CD4-positive, alpha-beta T cell treated with Interleukin-2 at 100 ng/mL for 4 hours (primary cell): ENCODE results near the gene GMPR2.

ENCODE experiments used
- DNase-seq: peaks from one replicate; pipeline ENCODE4 v3.0.0-alpha.2; 2020; ENCODE audit warnings: low spot score

Gene GMPR2

DNA sequence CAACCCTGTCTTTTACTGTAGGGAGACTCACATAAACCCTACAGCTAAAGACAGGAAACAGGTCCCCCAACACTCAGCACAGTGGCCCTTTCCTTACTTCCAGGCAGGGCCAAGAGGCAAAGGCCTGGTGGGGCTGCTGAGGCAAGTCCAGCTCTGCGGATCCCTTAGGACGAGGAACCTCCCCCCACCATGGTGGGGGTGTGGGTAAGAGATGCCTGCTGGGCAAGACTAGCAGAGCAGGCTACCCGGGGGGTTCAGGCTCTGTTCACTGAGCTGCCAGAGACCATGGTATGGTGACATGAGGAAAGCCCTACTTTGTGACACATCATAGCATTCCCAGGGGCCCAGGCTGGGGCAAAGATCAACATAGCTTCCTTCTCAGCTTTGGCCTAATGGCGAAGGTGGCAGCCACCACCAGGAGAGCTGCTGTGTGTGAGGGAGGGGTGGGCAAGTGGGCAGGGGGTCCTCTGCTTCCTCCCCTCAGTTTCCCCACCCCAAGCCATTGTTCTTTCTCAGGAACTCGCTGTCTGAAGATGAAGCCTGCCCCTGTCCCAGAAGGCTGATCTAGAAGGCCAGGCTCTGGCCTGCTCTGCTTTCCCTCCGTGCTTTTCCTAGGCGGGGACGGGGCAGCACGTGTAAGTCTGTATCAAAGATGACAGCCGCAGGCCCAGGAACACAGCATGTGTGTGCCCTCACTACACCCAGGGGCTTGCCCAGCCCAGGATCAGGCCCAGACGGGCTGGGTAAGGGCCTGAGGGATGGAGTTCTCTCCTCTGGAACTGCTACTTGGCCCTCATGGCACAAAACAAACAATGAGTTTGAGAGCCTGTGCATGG lies 19.8 kb downstream of the GMPR2 start:
- no peak for DNase-seq

DNA sequence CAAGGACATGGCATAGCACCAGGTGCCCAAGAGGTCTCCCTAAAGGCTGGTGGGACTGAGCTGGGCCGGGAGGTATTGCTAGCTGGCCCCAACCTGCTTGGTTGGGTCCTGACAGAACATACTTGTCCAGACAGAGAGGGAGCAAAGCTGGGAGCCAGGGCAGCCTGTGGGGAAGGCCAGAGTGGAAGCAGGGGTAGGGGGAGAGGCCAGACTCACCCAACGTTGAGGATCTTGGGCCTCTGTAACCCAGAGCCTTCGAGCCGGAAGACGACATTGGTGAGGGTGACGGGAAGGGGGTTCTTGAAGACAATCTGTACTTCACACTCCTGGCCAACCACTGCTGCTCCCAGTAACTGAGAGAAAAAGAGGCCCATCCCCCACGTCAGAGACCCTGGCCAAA lies 21.2 kb downstream of the GMPR2 start:
- no peak for DNase-seq

DNA sequence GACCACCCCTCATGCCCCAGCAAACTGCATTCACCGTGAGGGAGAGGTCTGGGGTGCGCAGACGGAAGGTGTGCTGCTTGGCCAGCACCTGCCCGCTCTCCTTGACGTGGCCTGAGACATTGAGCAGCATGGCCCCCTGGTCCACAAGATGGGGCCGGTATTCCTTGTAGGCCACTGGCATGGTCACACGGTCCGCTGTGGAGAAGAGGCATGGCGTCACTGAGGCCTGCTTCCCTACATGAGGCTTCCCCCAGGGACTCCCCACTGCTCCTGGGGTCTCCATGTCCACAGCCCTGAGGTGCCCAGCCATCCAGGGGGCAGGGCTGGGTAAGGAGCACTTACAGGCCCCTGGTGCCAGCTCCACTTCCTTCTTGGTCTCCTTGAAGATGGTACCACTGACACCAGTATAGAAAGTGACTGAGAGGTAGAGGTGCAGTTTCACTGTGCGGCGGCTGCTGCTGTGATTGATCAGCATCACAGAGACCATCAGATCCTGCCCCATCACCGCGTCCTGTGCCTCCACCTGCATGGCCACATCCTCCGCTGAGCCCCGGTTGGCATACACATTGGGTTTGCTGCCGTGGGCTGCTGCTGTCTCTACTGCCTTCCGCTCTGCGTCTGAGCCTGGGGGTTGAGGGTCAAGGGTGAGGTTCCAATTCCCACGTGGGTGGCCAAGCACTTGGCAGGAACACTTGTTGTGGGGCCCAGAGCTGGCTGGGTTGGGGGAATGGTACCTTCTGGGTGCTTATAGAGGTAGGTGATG lies 22.1 kb downstream of the GMPR2 start:
- no peak for DNase-seq

DNA sequence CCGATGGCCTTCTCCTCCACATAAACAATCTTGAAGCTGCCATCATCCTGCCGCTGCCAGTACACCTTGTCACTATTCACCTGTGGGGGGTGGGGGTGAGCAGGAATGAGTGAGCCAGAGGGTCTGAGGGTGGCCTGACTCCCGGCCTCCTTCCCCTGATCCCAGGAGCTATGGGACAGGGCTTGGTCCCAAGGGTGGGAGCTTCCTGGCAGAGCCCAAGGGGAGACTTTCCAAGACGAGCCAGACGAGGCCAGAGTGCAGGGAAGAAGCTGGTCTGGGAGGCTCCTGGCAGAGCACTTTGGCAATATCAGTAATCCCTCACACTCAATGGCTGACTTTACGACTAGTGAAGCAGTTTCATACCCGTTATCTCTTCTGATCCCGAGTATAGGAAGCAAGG lies 22.7 kb downstream of the GMPR2 start:
- DNase-seq, result no peak

DNA sequence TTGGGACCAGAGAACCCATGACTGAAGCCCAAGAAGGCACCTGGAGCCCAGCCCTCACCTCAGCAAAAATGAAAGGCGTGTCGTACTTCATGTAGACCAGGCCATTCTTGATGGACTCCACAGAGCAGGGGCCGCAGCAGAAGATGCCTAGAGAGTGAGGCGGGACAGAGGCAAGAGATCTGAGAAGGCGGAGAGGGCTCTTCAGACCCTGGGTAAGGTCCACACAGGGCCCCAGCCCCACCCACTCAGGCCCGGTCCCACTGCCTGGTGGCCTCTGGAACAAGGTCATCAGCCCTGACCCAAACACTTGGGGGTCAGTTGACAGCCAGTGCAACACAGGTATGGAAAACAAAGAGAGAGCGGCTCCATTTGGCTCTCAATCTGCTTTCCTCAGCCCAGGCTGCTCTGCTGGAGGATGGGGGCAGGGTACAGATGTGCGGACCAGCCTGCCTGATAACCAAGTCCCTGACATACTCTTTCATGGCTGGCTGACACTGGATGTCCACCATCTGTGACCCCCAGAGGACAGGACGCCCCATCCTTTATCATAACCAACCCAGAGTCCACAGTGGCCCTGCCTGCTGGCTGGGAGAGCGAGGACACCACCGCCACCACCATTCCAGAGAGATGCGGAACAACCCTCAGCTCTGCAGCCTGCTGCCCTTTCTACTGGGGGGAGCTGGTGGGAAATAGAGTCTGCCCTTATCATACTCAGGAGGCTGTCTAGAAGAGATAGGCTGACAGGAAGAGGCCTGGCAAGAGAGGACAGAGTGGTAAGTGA lies 23.4 kb downstream of the GMPR2 start:
- DNase-seq, result no peak

DNA sequence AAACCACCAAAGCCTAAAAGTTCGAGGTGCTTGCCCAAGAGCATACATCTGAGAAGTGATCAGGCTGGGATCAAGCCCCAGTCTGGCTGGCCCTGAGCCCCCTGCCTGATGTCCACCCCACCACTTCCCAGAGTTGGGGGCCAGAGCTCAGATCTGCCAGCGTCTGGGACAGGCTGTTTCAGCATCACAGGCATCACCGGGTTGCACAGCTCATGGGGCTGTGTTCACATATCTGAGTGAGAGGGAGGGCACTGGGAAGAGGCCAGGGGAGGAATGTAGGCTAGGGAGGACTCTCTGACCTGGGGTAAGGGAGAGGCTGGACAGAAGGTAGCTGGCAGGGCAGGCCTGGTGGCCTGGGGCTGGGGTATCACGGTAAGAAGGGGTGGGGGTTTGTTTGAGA lies 24.2 kb downstream of the GMPR2 start:
- DNase-seq, result no peak

DNA sequence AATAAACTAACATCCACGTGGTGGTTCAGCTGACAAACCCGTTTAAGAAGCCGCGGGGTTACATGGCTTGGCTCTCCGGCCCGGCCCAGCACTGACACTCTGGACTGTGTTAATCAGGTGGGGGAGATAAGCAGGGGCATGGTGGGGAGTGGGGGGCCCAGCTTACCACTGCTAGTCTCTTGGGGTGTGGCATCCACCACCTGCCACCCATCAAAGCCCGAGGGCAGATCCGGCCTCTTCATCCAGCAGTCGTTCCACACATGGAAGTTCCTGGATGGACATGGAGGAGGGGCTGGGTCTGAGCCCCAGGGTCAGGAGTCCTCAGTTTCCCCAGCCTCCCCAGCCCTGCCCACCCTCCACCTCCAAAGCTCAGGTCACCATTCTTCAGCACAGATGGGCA lies 25.4 kb downstream of the GMPR2 start:
- no peak for DNase-seq

DNA sequence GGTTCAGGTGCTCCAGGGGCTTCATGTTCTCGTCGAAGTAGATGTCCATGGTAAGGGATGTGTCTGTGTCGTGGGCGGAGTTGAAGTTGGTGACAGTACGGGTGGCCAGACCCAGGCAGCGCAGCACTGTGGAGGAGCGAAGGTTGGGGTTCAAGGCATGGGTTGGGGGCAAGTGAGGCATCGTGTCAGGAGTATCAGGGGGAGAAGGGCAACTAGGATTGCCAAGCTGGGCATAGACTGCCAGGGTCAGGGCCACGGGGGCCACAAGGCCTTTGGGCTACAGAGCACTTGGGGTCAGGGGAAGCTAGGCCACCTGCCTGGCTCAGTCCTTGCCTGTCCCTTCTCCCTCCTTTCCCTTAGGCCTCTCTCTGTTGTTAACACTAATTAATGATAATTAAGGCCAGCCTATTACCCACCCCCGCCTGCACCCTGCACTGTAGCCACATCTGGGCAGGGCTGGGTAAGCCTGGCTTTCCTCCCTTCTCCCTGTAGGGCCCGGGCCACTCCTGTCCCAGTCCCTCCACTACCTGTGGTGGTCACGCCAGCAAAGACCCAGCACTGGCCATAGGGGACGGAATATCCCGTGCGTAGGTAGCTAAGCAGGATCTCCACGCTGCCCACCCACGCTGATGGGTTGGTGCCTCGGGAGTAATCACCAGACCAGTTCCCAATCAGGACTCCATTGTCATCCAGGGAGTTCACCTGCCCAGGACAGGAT lies 26.0 kb downstream of the GMPR2 start:
- DNase-seq, result no peak

DNA sequence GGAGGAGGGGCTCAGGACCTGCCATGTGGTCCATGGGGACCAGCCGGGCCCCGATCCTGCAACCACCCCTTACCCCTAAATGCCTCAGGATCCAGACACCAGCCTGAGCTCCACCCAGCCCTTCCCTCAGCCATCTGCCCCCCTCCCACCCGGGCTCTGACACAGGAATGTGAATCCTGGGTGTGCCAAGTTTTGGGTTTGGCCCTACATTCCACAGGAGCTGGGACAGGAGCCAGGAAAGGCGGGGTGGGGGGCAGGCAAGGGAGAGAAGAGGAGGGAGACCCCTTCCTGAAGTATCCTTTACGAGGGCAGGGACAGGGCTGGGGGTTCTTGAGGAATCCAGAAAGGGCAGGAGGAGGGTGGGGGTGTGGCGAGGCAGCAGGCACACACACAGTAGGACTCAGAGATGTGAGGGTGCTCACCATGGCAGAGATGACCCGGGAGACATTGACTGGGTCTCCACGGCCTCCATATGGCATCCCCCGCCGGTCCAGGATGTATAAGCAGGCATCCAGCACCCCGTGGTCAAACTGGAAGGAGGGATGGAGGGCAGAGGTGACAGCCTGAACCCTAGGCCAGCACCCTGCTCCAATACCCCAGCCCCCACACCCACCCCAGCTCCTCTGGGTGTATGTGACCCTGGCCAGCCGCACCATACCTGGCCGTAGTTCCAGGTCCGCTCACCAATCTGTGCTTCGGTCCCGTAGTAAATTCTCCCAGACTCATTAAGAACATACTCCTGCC lies 26.7 kb downstream of the GMPR2 start:
- no peak for DNase-seq

DNA sequence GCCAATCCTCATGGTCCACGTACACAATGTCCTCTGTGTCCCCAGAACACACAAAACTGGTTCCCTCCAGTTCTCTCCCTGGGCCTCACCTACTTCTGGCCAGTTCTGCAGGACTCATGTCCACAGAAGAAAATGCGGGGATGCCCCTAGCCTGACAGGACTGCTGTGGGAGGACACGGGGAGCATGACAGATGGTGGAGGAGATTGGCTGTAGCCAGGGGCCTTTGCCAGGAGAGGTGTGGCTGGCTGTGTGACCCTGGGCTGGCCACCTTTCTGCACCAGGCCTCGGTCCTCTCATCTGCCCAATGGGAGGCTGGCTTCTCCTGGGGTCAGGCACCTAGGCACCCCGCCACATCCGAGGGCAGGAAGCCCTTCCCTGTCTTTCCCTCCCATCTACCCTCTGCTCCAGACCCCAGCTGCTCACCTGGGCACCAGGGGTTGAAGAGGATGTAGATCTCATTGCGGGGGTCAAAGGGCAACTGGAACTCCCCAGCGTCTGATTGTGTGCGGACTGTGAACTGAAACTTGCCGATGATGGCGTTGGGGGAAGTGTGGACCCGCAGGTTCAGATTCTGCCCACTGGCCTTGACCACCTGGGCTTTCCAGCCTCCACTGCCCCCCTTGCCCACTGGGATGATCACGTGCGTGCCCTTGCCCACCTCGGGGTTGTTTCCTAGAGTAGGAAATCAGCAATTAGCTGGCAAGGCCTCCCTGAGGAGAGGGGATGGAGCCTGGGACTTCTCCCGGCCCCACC lies 27.5 kb downstream of the GMPR2 start:
- no peak for DNase-seq

DNA sequence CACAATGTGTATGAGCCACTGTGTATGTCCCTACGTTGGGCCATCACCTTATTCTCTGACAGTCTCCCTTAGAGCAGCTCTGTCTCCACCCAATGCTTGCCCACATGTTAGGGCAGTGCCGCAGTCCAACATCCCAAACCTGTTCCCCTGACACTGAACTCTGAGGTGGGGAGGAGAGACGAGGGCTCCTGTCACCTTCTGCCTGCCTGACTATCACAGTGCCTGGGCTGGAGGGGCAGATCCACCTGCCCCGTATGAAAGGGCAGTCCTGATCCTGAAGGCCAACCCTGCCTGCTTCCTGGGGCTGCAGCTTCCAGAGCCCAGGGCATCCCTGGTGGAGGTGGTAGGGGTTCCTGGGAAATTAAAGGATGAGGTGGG lies 28.0 kb downstream of the GMPR2 start:
- DNase-seq, result no peak

DNA sequence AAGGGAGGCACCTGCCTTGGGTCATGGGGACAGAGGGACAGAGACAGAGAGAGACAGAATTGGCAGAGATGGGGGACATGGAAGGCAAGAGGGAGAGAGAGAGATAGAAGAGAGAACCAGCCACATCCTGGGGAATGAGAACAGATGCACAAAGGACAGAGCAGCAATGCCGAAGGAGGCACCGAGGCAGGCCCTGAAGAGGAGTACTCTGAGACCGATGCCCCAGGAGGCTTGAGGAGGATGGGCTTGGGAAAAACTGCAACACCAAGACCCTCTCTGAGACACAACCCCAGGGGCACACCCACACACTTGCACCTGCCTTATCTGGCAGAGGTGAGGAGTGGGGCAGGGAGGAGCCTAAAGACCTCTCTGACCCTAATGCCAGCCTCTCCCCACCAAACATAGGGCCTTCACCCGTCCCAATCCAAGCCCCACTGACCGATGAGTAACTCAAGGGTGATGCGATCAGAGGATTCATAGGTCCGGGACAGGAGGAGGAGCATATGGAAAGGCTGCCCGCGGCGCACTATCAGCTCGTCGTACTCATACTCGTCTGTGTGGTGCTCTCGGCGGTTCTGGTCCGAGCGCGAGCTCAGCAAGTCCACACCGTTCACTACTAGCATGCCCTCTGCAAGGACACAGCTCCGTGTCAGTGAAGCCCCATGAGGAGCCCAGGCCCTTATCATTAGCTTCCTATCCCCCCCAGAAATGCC lies 28.7 kb downstream of the GMPR2 start:
- no peak for DNase-seq

DNA sequence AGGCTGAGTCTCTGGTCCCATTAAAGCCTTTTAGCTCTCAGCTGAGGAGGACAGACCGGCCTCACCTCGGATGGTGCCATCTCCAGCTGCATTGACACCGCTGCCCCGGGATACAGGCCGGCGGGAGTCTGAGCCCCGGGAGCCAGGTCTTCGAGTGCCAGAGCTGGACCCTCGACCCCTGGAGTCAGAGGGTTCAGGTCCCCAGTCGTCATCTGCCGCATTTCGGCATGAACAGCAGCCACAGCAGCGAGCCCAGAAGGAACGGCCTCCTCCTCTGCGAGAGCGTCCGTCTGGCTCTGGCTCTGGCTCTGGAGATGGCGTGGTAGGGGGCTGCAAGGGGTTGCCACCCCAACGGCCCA lies 29.2 kb downstream of the GMPR2 start:
- no peak for DNase-seq

DNA sequence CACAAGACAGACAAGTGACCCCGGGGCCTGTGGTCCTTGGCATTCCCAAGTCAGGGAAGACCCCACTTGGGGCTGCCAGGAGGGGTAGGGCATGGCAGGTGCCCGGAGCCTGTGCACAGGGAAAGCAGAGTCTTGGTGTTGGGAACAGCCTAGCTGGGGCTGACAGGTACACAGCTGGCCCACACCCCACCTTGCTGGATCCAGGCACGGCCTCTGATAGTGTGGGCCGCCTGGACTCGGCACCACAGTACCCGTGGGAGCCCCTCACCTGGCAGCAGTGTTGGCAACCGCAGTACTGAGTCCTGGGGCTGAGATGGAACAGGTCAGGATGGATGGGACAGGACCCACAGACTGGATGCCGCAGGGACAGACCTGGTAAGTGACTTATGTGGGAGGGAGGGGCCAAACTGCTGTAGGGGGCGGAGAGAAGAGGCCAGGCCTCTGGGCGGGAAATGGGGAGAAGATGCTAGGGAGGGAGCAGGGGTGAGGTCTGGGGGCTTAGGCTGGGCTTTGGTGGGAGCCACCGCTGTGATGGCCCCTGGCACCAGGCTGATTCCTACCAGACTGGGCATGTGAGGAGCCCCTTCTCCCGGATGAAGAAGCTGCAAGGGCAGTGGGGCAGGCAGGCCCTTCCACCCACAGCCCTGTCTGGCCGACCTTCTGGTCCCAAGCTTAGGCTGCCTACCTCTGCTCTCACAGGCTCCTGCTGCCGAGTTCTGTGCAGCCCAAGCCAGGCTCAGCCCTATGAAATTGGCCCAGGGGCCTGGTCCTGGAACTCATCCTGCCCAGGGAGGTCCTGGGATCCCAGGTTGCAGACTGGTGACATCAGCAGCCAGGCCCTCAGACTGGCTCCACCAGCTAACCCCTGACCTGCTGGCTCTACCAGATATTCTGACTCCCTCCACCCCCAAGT lies 30.3 kb downstream of the GMPR2 start, which contains the start of gene TGM1:
TGM1 (minus strand) TSS at position 357 of the 913 bp plus-strand sequence. CDS start 825 bp downstream, outside the sequence.
- DNase-seq, result no peak

DNA sequence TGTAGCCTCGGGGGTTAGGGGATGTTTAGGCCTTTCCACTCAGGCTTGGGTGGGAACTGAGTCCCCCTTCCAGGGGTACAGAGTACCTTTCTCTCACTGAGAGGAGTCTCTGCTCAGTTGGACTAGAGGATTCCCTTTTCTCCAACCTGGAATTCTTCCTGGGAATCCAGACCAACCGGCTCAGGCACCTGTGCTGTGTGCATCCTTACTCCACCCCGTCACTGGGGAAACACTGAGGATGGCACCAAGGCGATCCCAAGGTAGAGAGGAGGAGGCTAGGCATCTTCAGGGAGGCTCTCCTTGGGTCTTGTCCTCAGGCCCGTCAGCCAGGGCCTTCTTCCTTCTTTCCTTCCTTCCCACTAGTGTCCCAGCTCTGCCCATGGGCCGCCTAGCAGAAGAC lies 31.1 kb downstream of the GMPR2 start:
- DNase-seq, result no peak

DNA sequence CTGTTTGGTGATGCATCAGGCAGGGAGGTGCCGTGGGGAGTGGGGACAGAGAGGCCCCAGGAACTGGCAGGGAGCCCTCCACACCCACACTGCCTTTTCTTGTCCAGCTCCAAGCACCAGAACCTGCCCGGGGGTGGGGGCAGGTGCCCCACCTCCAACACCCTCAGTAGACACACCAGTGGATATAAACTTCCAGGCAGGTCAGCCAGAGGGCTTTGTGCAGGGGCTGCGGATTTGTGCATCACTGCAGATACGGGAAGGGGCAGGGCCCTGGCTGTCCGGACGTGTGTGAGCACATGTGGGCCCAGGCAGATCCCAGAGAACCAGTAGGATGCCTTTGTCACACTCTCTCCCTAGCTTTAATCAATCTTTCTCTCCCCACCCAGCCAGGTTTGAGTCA lies 31.6 kb downstream of the GMPR2 start:
- DNase-seq, result no peak

DNA sequence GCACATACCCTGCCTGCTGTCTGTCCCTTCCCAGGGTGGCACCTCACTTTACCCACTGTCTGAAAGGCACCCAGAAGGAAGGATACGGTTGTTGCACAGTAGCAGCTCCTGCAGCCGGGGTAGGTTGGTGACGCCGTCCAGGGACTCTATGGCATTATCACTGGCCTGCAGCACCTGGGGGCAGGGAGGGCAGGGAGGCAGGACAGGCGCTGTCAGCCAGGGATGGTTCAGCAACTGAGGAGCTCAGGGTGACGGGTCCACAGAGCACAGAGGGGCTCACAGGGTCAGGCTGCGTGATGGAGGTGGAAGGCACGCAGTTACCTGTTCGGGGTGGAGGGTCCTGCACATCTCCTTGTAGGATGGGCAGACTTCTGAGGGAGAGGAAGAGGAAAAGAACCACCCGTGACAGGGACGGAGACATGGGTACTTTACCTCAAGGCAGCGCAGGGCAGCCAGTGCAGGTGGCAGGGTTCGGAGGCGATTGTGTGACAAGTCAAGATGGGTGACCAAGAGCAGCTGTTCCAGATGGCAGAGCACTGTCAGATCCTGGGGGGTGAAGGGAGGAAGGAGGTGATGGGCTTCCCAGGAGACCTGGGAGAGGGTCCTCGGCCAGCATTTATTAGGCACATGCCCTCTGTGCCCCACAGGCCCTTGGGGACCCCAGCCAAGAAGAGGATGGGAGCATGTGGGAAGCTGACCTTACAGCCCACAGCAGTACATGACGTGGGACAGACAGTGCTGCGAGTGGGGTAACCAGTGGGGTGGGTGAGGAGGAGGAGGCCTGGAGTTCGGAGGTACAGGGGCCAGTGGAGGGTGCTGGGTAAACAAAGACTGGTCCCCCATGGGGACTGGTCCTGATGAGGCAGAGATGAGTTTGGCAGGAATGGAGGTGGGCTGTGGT lies 33.9 kb downstream of the GMPR2 start:
- no peak for DNase-seq

DNA sequence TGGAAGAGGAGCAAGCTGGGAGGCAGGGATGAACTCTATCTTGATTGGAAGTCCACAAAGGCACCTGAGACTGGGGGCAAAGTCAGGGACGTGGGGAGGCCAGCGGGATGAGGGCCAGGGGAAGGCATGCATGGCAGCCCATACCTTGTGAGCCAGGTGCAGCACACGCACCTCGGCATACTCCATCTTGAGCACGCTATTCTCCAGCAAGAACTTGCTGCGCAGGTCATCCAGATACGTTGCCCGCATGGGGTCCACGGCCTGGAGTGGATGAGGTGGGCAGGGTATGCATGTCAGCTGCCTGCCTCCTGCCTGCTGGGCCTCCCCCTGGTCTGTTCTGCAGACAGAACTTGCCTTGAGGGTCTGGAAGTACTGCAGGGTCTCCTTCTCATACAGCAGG lies 34.8 kb downstream of the GMPR2 start:
- DNase-seq, result no peak
